GM13977 (cell line): Measurements from ENCODE around the gene JADE1.

Source experiments
- DNase-seq: peaks from one replicate; pipeline ENCODE4 v3.0.0; 2012; ENCODE audit warnings: low spot score
- CTCF ChIP-seq: IDR thresholded peaks from 2 replicates; pipeline ENCODE4 v1.5.1; 2012; ENCODE audit warnings: mild to moderate bottlenecking, control low read depth; ENCODE audit not compliant: insufficient read depth; ENCODE audit errors: extremely low read depth, missing control alignments
- in situ Hi-C: fragments of 300-500 bp; cut with MboI; formaldehyde crosslinking; loops from one replicate; pipeline ENCODE4 v1.12.0; 2022; ENCODE audit warnings: low sequenced_read_pairs, low pct_unique_long_range_greater_than_20kb, mixed read lengths, inconsistent platforms; ENCODE audit not compliant: unreplicated experiment

JADE1 gene

GRCh38 chr4:128913228-128913627, 103.7 kb downstream of the JADE1 start:
- peak; percentile 9 for DNase-seq
- no peak for TF ChIP-seq CTCF
- in situ Hi-C loops, result no loop called here

- no peak for TF ChIP-seq CTCF
- DNase-seq, result no peak
- in situ Hi-C loops, result no loop called here
Observed at GRCh38 chr4:128915544-128915943, 106.0 kb downstream of the JADE1 start.

DNA sequence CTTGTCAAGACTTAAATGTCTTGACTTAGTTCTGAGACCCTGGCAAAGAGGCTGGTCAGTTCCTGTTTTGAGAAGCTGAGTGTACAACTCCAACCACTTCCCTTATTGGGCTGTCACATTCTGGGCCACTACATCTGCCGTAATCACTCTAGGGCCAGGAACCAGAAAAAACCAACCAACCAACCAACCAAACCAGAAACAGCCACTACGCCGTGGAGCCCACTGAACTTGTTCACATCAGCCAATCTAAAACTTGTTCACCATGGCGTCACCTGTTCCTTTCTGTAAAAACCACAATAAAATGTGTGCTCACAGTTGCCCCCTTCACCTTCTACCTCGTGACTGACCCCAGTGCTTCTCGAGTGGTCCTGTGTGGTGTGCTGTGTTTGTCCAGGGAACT, 107.3 kb downstream of the JADE1 start:
- in situ Hi-C loops, result no loop called here
- DNase-seq, result no peak
- TF ChIP-seq CTCF, result no peak

- peak; percentile 18 for DNase-seq
- no peak for TF ChIP-seq CTCF
- in situ Hi-C loops, result no loop called here
Observed at GRCh38 chr4:128917781-128918180, 108.3 kb downstream of the JADE1 start.

- TF ChIP-seq CTCF, result no peak
- in situ Hi-C loops, result no loop called here
- no peak for DNase-seq
Observed at GRCh38 chr4:128921954-128922353, 112.5 kb downstream of the JADE1 start.
